GM19397 (cell line): ENCODE measurements around the gene GPR171.

Experiments used
- ATAC-seq: cut with Tn5 transposase; IDR thresholded peaks from one replicate; pipeline ENCODE4 v1.9.1; 2021; ENCODE audit warnings: mild to moderate bottlenecking, moderate library complexity; ENCODE audit not compliant: unreplicated experiment

Gene GPR171

GRCh38 chr3:151214459-151214858, 11.4 kb upstream of the GPR171 start:
- no peak for ATAC-seq

GRCh38 chr3:151213881-151214280, 10.9 kb upstream of the GPR171 start:
- no peak for ATAC-seq

- no peak for ATAC-seq
These were observed 10.1 kb upstream of the GPR171 start for GRCh38 chr3:151213151-151213550.

- ATAC-seq, result peak; percentile 82
These were observed 7.8 kb upstream of the GPR171 start for GRCh38 chr3:151210676-151211381.

GRCh38 chr3:151209654-151210053, 6.6 kb upstream of the GPR171 start:
- ATAC-seq, result no peak

GRCh38 chr3:151206201-151206600, 3.2 kb upstream of the GPR171 start:
- ATAC-seq, result no peak

- ATAC-seq, result no peak
These were observed 2.5 kb upstream of the GPR171 start for GRCh38 chr3:151205482-151205881.

- no peak for ATAC-seq
These were observed 1.8 kb upstream of the GPR171 start for GRCh38 chr3:151204530-151205402.

GRCh38 chr3:151201051-151201730, 1.8 kb downstream of the GPR171 start:
- ATAC-seq, result no peak

- no peak for ATAC-seq
These were observed 2.4 kb downstream of the GPR171 start for GRCh38 chr3:151200586-151200985.

- no peak for ATAC-seq
These were observed 3.2 kb downstream of the GPR171 start for GRCh38 chr3:151199554-151200438.

- ATAC-seq, result no peak
These were observed 4.2 kb downstream of the GPR171 start for GRCh38 chr3:151198849-151199248.

GRCh38 chr3:151197981-151198767, 4.8 kb downstream of the GPR171 start:
- ATAC-seq, result no peak

- no peak for ATAC-seq
These were observed 5.8 kb downstream of the GPR171 start for GRCh38 chr3:151197228-151197627.

GRCh38 chr3:151196434-151196833, 6.6 kb downstream of the GPR171 start:
- ATAC-seq, result no peak

GRCh38 chr3:151195826-151196225, 7.2 kb downstream of the GPR171 start:
- ATAC-seq, result no peak

- no peak for ATAC-seq
These were observed 10.5 kb downstream of the GPR171 start for GRCh38 chr3:151192545-151192944.

- no peak for ATAC-seq
These were observed 11.9 kb downstream of the GPR171 start for GRCh38 chr3:151191095-151191494.

GRCh38 chr3:151183265-151183671, 19.7 kb downstream of the GPR171 start:
- ATAC-seq, result no peak
